Glutamatergic neuron (in vitro differentiated cells): ENCODE measurements around the gene B4GALT3. TPM values are rescaled to one million over a fixed set of nuclear protein-coding genes. Genes with fewer than 3 reads are reported as not detected.

ENCODE experiments used
- DNase-seq: peaks from one replicate; pipeline ENCODE4 v3.0.0; 2022
- H3K27ac Mint-ChIP-seq: one replicate; pipeline ENCODE4 v1.8.0; 2020; ENCODE audit warnings: mild to moderate bottlenecking, mixed read lengths, inconsistent platforms; ENCODE audit not compliant: unreplicated experiment
- H3K27me3 Mint-ChIP-seq: one replicate; pipeline ENCODE4 v1.8.0; 2020; ENCODE audit warnings: mild to moderate bottlenecking, moderate library complexity, mixed read lengths, inconsistent platforms; ENCODE audit not compliant: unreplicated experiment
- H3K36me3 Mint-ChIP-seq: one replicate; pipeline ENCODE4 v1.8.0; 2020; ENCODE audit warnings: mild to moderate bottlenecking, mixed read lengths, inconsistent platforms; ENCODE audit not compliant: unreplicated experiment
- H3K4me1 Mint-ChIP-seq: one replicate; pipeline ENCODE4 v1.8.0; 2020; ENCODE audit warnings: mild to moderate bottlenecking, low read depth, mixed read lengths, inconsistent platforms; ENCODE audit not compliant: unreplicated experiment
- H3K4me3 Mint-ChIP-seq: one replicate; pipeline ENCODE4 v1.8.0; 2020; ENCODE audit warnings: mild to moderate bottlenecking, mixed read lengths, inconsistent platforms; ENCODE audit not compliant: unreplicated experiment
- H3K9me3 Mint-ChIP-seq: one replicate; pipeline ENCODE4 v1.8.0; 2020; ENCODE audit warnings: mild to moderate bottlenecking, moderate library complexity, mixed read lengths, inconsistent platforms; ENCODE audit not compliant: unreplicated experiment
- CTCF ChIP-seq: fragments of 200-600 bp; sonication (generic); IDR thresholded peaks from one replicate; pipeline ENCODE4 v1.5.0; 2021; ENCODE audit not compliant: partially characterized antibody, unreplicated experiment
- total RNA-seq: library from RNA; stranded (reverse); fragmentation: NEBNext Ultra II Directional; extraction: Animal tissue kit (Norgen Biotek cat#: 25700); gene quantifications from one replicate; pipeline ENCODE4 v1.2.1, GENCODE V29; 2021; ENCODE audit not compliant: unreplicated experiment

Gene B4GALT3
- total RNA-seq, 1 donor from 2014 or later: 35.7 TPM

- DNase-seq: no peak
- Mint-ChIP-seq H3K27me3 (peaks cover 3% of the 10 kb centered on the region), H3K9me3 (peaks cover 7% of the 10 kb centered on the region), H3K4me1 (no peaks in the 10 kb centered on the region), H3K36me3 (peaks cover 4% of the 10 kb centered on the region), H3K27ac (peak within 1 kb of the TSS; percentile 23), H3K4me3 (no peak within 1 kb of the TSS)
- TF ChIP-seq CTCF: no peak
These were observed 37.8 kb upstream of the B4GALT3 start, which contains the start of gene FCER1G for GRCh38 chr1:161215076-161215475. Gene FCER1G (plus strand): TSS chr1:161215295. CDS start chr1:161215322, 27 bp downstream.

GRCh38 chr1:161214369-161214768 is 37.1 kb upstream of the B4GALT3 start:
- Mint-ChIP-seq H3K27me3 (peaks cover 3% of the 10 kb centered on the region), H3K9me3 (peaks cover 7% of the 10 kb centered on the region), H3K27ac (peak overlapping the region; percentile 23), H3K36me3 (peaks cover 4% of the 10 kb centered on the region), H3K4me1 (no peaks in the 10 kb centered on the region), H3K4me3 (no peak overlapping the region)
- DNase-seq: no peak
- TF ChIP-seq CTCF: no peak

GRCh38 chr1:161209790-161210409 is 32.6 kb upstream of the B4GALT3 start:
- DNase-seq: peak; percentile 82
- Mint-ChIP-seq H3K36me3 (peaks cover 9% of the 10 kb centered on the region), H3K9me3 (peaks cover 5% of the 10 kb centered on the region), H3K4me1 (no peaks in the 10 kb centered on the region), H3K4me3 (no peak overlapping the region), H3K27ac (peak overlapping the region; percentile 30), H3K27me3 (peaks cover 3% of the 10 kb centered on the region)
- TF ChIP-seq CTCF: peak; percentile 79

GRCh38 chr1:161207173-161207572 is 29.9 kb upstream of the B4GALT3 start:
- no peak overlapping the region for H3K27ac Mint-ChIP-seq
- H3K4me3 Mint-ChIP-seq: no peak overlapping the region
- H3K9me3 Mint-ChIP-seq: peaks cover 4% of the 10 kb centered on the region
- H3K27me3 Mint-ChIP-seq: peaks cover 3% of the 10 kb centered on the region
- H3K36me3 Mint-ChIP-seq: peaks cover 10% of the 10 kb centered on the region
- no peak for DNase-seq
- TF ChIP-seq CTCF: no peak
- H3K4me1 Mint-ChIP-seq: peaks cover 6% of the 10 kb centered on the region

GRCh38 chr1:161206411-161207140 is 29.3 kb upstream of the B4GALT3 start:
- H3K4me3 Mint-ChIP-seq: no peak overlapping the region
- peaks cover 10% of the 10 kb centered on the region for H3K36me3 Mint-ChIP-seq
- DNase-seq: no peak
- TF ChIP-seq CTCF: no peak
- H3K27me3 Mint-ChIP-seq: peaks cover 2% of the 10 kb centered on the region
- H3K4me1 Mint-ChIP-seq: peaks cover 6% of the 10 kb centered on the region
- peaks cover 5% of the 10 kb centered on the region for H3K9me3 Mint-ChIP-seq
- H3K27ac Mint-ChIP-seq: no peak overlapping the region
